SK-N-SH (cell line): ENCODE results near the gene TRAF1. TPM values are rescaled to one million over a fixed set of nuclear protein-coding genes. Genes with fewer than 3 reads are reported as not detected.

ENCODE experiments used
- CTCF ChIA-PET: fragments of 300-600, 350-600 bp; formaldehyde crosslinking; extraction: SDS; loops from one replicate; lab custom pipeline; 2021; lab: Yijun Ruan, JAX
- POLR2A ChIA-PET: fragments of 350-600 bp; sonication (Branson Sonifier 250); formaldehyde crosslinking; extraction: SDS; loops from one replicate; lab custom pipeline; 2020; ENCODE audit warnings: antibody characterized with exemption, inconsistent platforms; lab: Yijun Ruan, JAX
- DNase-seq: peaks from one replicate; pipeline ENCODE4 v3.0.0; 2012
- H2AFZ ChIP-seq: fragments of 200-600 bp; sonication (generic); 2 replicates; pipeline ENCODE4 v1.8.1; 2016; ENCODE audit warnings: antibody characterized with exemption, mild to moderate bottlenecking, low read depth
- H3F3A ChIP-seq: fragments of 200-600 bp; sonication (generic); replicated peaks from 2 replicates; pipeline ENCODE3; 2016; ENCODE audit warnings: antibody characterized with exemption, mild to moderate bottlenecking; ENCODE audit not compliant: insufficient read depth
- H3K27ac ChIP-seq, 2 experiments: fragments of 200-500 bp in 1 of 2; fragments of 200-600 bp in 1 of 2; sonication (Bioruptor generic) in 1 of 2; sonication (generic), shearing (Covaris generic) in 1 of 2; 2 replicates each; pipeline versions ENCODE4 v1.5.1 to v1.6.1; 2014 to 2016; ENCODE audit warnings: low read depth in 2 of 2, inconsistent platforms in 1 of 2, low read length in 1 of 2, mild to moderate bottlenecking in 1 of 2, mixed read lengths in 1 of 2
- H3K27me3 ChIP-seq: fragments of 200-600 bp; sonication (generic), shearing (Covaris generic); 2 replicates; pipeline ENCODE4 v1.6.1; 2016; ENCODE audit warnings: mixed run types; ENCODE audit not compliant: insufficient read depth
- H3K36me3 ChIP-seq, 2 experiments: fragments of 200-500 bp in 1 of 2; fragments of 200-600 bp in 1 of 2; sonication (Bioruptor generic) in 1 of 2; sonication (generic) in 1 of 2; replicated peaks in 1 of 2; 2 replicates each; pipeline versions ENCODE3 to v1.5.1; 2014 to 2016; ENCODE audit warnings: low read length in 1 of 2, mild to moderate bottlenecking in 1 of 2; ENCODE audit not compliant: insufficient read depth in 2 of 2, control insufficient read depth in 1 of 2
- H3K4me1 ChIP-seq, 2 experiments: fragments of 200-500 bp in 1 of 2; fragments of 200-600 bp in 1 of 2; sonication (Bioruptor generic) in 1 of 2; sonication (generic), shearing (Covaris generic) in 1 of 2; 2 replicates each; pipeline versions ENCODE4 v1.5.1 to v1.6.1; 2014 to 2016; ENCODE audit warnings: low read depth in 1 of 2, low read length in 1 of 2, mixed run types in 1 of 2; ENCODE audit not compliant: insufficient read depth in 2 of 2, control insufficient read depth in 1 of 2
- H3K4me2 ChIP-seq: fragments of 200-600 bp; sonication (generic), shearing (Covaris generic); 2 replicates; pipeline ENCODE4 v1.6.1; 2017; ENCODE audit warnings: mixed run types
- H3K4me3 ChIP-seq, 2 experiments: fragments of 200-500 bp in 1 of 2; fragments of 200-600 bp in 1 of 2; sonication (Bioruptor generic) in 1 of 2; sonication (generic), shearing (Covaris generic) in 1 of 2; 2 replicates each; pipeline versions ENCODE4 v1.5.1 to v1.8.1; 2014 to 2016; ENCODE audit warnings: low read depth in 2 of 2, inconsistent platforms in 1 of 2, low read length in 1 of 2, mild to moderate bottlenecking in 1 of 2, mixed read lengths in 1 of 2, moderate library complexity in 1 of 2
- H3K79me2 ChIP-seq: fragments of 200-600 bp; sonication (generic); 2 replicates; pipeline ENCODE4 v1.8.1; 2017; ENCODE audit warnings: mild to moderate bottlenecking; ENCODE audit not compliant: insufficient read depth
- H3K9ac ChIP-seq: fragments of 200-600 bp; sonication (generic); 2 replicates; pipeline ENCODE4 v1.6.1; 2017; ENCODE audit warnings: mixed run types
- H3K9me2 ChIP-seq: fragments of 200-600 bp; sonication (generic); 2 replicates; pipeline ENCODE4 v1.6.1; 2017; ENCODE audit warnings: mixed run types
- H3K9me3 ChIP-seq: fragments of 200-600 bp; sonication (generic); 2 replicates; pipeline ENCODE4 v1.6.1; 2017; ENCODE audit warnings: mixed run types, mild to moderate bottlenecking, moderate library complexity
- H4K20me1 ChIP-seq: fragments of 200-600 bp; sonication (generic); 2 replicates; pipeline ENCODE4 v1.6.1; 2017; ENCODE audit warnings: mild to moderate bottlenecking, mixed run types; ENCODE audit not compliant: insufficient read depth
- CTCF ChIP-seq: fragments of 200-600 bp; sonication (generic); IDR thresholded peaks from 2 replicates; pipeline ENCODE4 v1.6.1; 2017; ENCODE audit warnings: antibody characterized with exemption, mild to moderate bottlenecking, moderate library complexity
- EP300 ChIP-seq, 2 experiments: IDR thresholded peaks; 2 replicates each; pipeline versions ENCODE4 v1.4.0 to v1.6.1; 2012; ENCODE audit warnings: borderline replicate concordance in 1 of 2, low read depth in 1 of 2, low read length in 1 of 2
- FOSL2 ChIP-seq: IDR thresholded peaks from 2 replicates; pipeline ENCODE4 v1.4.0; 2012; ENCODE audit warnings: low read depth, mild to moderate bottlenecking, moderate library complexity, borderline replicate concordance
- GABPA ChIP-seq: IDR thresholded peaks from 2 replicates; pipeline ENCODE4 v1.4.0; 2012; ENCODE audit warnings: low read depth, mild to moderate bottlenecking
- NFIC ChIP-seq: IDR thresholded peaks from 2 replicates; pipeline ENCODE4 v1.4.0; 2012; ENCODE audit warnings: borderline replicate concordance
- RAD21 ChIP-seq: IDR thresholded peaks from 2 replicates; pipeline ENCODE4 v1.6.1; 2012; ENCODE audit warnings: mild to moderate bottlenecking, low read length
- RCOR1 ChIP-seq: fragments of 150-350 bp; IDR thresholded peaks from 2 replicates; pipeline ENCODE4 v1.6.1; 2017; ENCODE audit warnings: antibody characterized with exemption, low read length
- REST ChIP-seq: IDR thresholded peaks from 2 replicates; pipeline ENCODE4 v1.6.1; 2012; ENCODE audit warnings: mild to moderate bottlenecking, low read depth, low read length, moderate library complexity
- SIN3A ChIP-seq: IDR thresholded peaks from 2 replicates; pipeline ENCODE4 v1.6.1; 2012; ENCODE audit warnings: low read depth, mild to moderate bottlenecking, low read length, moderate library complexity, borderline replicate concordance
- TAF1 ChIP-seq: IDR thresholded peaks from 2 replicates; pipeline ENCODE4 v1.6.1; 2012; ENCODE audit warnings: low read depth, mild to moderate bottlenecking, low read length, moderate library complexity, borderline replicate concordance
- USF1 ChIP-seq: IDR thresholded peaks from 2 replicates; pipeline ENCODE4 v1.4.0; 2012; ENCODE audit warnings: low read depth, borderline replicate concordance
- USF2 ChIP-seq: fragments of 150-350 bp; IDR thresholded peaks from 2 replicates; pipeline ENCODE4 v1.6.1; 2017; ENCODE audit warnings: antibody characterized with exemption, low read length, low read depth, borderline replicate concordance
- YY1 ChIP-seq: IDR thresholded peaks from 2 replicates; pipeline ENCODE4 v1.4.0; 2012; ENCODE audit warnings: low read depth, mild to moderate bottlenecking
- ZBTB33 ChIP-seq: IDR thresholded peaks from 2 replicates; pipeline ENCODE4 v1.4.0; 2012; ENCODE audit warnings: low read depth, borderline replicate concordance
- WGBS: methylation state at CpG from one replicate; pipeline ENCODE4 v1.1.6; 2017; ENCODE audit warnings: low lambda C conversion rate; 5-methylcytosine and 5-hydroxymethylcytosine counted together
- polyA plus RNA-seq, 3 experiments: library from polyadenylated mRNA; depleted of rRNA; stranded (reverse); fragments of >200 nt; gene quantifications; 2 replicates each; pipeline ENCODE4 v1.2.3, GENCODE V29; 2012

TRAF1 gene
- polyA plus RNA-seq, 1 of the 3 experiments (the other 2 are of a cell fraction), result 1.2 TPM

GRCh38 chr9:120868339-120868675, 58.3 kb downstream of the TRAF1 start:
- Histone ChIP-seq H3K4me1 (no peaks in the 10 kb centered on the region), H4K20me1 (no peaks in the 10 kb centered on the region), H3K36me3 (peaks cover 21 to 40% of the 10 kb centered on the region in 2 experiments), H3K9ac (no peak overlapping the region), H3F3A (peaks cover 3% of the 10 kb centered on the region), H3K27ac (no peak overlapping the region), H3K79me2 (no peaks in the 10 kb centered on the region), H2AFZ (no peak overlapping the region), H3K9me3 (no peaks in the 10 kb centered on the region), H3K4me3 (no peak overlapping the region), H3K27me3 (no peaks in the 10 kb centered on the region), H3K4me2 (no peak overlapping the region), H3K9me2 (no peaks in the 10 kb centered on the region)
- TF ChIP-seq USF2 (no peak), FOSL2 (no peak), EP300 (IDR thresholded peaks at IDR 0.05; ENCODE audit: borderline replicate concordance in 1 of 2, low read depth in 1 of 2, low read length in 1 of 2) (no peak), SIN3A (no peak), USF1 (no peak), RCOR1 (no peak), NFIC (no peak), YY1 (no peak), CTCF (no peak), GABPA (no peak)
- WGBS, result 93% methylated on average over 9 of the region's 11 CpGs
- CTCF ChIA-PET, result interaction anchor here (1.5 kb wide), 1 partner anchor 112 kb away, joined by 5 read pairs; no protein-coding TSS in a partner anchor
- no peak for DNase-seq
- POLR2A ChIA-PET, result interaction anchor here (0.7 kb wide), 1 partner anchor 113 kb away, joined by 3 read pairs; no protein-coding TSS in a partner anchor

GRCh38 chr9:120867676-120868338, 58.8 kb downstream of the TRAF1 start:
- Histone ChIP-seq H3K9me2 (no peaks in the 10 kb centered on the region), H3K4me3 (no peak overlapping the region), H3K27me3 (no peaks in the 10 kb centered on the region), H3K9me3 (no peaks in the 10 kb centered on the region), H3K36me3 (peaks cover 16 to 38% of the 10 kb centered on the region in 2 experiments), H2AFZ (no peak overlapping the region), H3F3A (peaks cover 3% of the 10 kb centered on the region), H3K79me2 (no peaks in the 10 kb centered on the region), H3K4me2 (no peak overlapping the region), H4K20me1 (no peaks in the 10 kb centered on the region), H3K9ac (no peak overlapping the region), H3K4me1 (no peaks in the 10 kb centered on the region), H3K27ac (no peak overlapping the region)
- CTCF ChIA-PET, result interaction anchor here (1.5 kb wide), 1 partner anchor 112 kb away, joined by 5 read pairs; no protein-coding TSS in a partner anchor
- DNase-seq, result no peak
- WGBS, result 95% methylated on average over 9 of the region's 15 CpGs
- POLR2A ChIA-PET, result interaction anchor here (0.7 kb wide), 1 partner anchor 114 kb away, joined by 3 read pairs; no protein-coding TSS in a partner anchor
- no peak for TF ChIP-seq REST
- no peak for TF ChIP-seq CTCF
- no peak for TF ChIP-seq TAF1
- TF ChIP-seq ZBTB33, result no peak
- no peak for TF ChIP-seq RCOR1
- no peak for TF ChIP-seq RAD21
